CD4-positive, alpha-beta T cell (primary cell): ENCODE measurements around the gene NDE1. TPM values are rescaled to one million over a fixed set of nuclear protein-coding genes. Genes with fewer than 3 reads are reported as not detected.

Experiments used
- ATAC-seq: fragments of 200-7000 bp; cut with Tn5 transposase; one replicate; pipeline ENCODE4 v1.10.0; 2022; ENCODE audit warnings: mild to moderate bottlenecking; ENCODE audit not compliant: poor library complexity
- CTCF ChIA-PET: fragments of 350-600 bp; sonication (Branson Sonifier 250); formaldehyde crosslinking; loops from one replicate; lab custom pipeline; 2021; ENCODE audit warnings: antibody characterized with exemption, inconsistent platforms; lab: Charles Lee
- POLR2A ChIA-PET: fragments of 350-600 bp; sonication (Branson Sonifier 250); formaldehyde crosslinking; loops from one replicate; lab custom pipeline; 2021; ENCODE audit warnings: antibody characterized with exemption, inconsistent platforms; lab: Charles Lee
- DNase-seq, 14 experiments: peaks; one replicate each; pipeline ENCODE4 v3.0.0-alpha.2; 2013 to 2020; ENCODE audit warnings: mixed read lengths in 2 of 14
- H3K27ac ChIP-seq, 2 donors: one replicate each; pipeline versions ENCODE4 v1.5.1 to v1.7.0; 2013; ENCODE audit warnings: low read length in 2 of 2, low read depth in 1 of 2, mild to moderate bottlenecking in 1 of 2
- H3K27me3 ChIP-seq, 2 experiments: 1 replicate in 1 of 2; 2 replicates in 1 of 2; pipeline versions ENCODE4 v1.6.1 to v1.7.0; 2013; ENCODE audit warnings: low read length in 2 of 2, control low read depth in 1 of 2, mild to moderate bottlenecking in 1 of 2, moderate library complexity in 1 of 2; ENCODE audit not compliant: insufficient read depth in 2 of 2, control insufficient read depth in 1 of 2
- H3K36me3 ChIP-seq: one replicate; pipeline ENCODE4 v1.6.1; 2013; ENCODE audit warnings: low read length, control low read depth; ENCODE audit not compliant: insufficient read depth
- H3K4me1 ChIP-seq: one replicate; pipeline ENCODE4 v1.6.1; 2013; ENCODE audit warnings: low read length, control low read depth; ENCODE audit not compliant: insufficient read depth
- H3K4me3 ChIP-seq: one replicate; pipeline ENCODE4 v1.5.1; 2013; ENCODE audit warnings: mild to moderate bottlenecking, low read length, moderate library complexity
- H3K9me3 ChIP-seq, 2 experiments: 1 replicate in 1 of 2; 2 replicates in 1 of 2; pipeline versions ENCODE4 v1.6.1 to v1.7.0; 2013; ENCODE audit warnings: low read length in 2 of 2, mild to moderate bottlenecking in 2 of 2, control low read depth in 1 of 2, moderate library complexity in 1 of 2; ENCODE audit not compliant: control insufficient read depth in 1 of 2, insufficient read depth in 1 of 2
- H3K27ac Mint-ChIP-seq: one replicate; pipeline ENCODE4 v1.8.0; 2020; ENCODE audit warnings: mixed read lengths
- H3K27me3 Mint-ChIP-seq: one replicate; pipeline ENCODE4 v1.8.0; 2021; ENCODE audit warnings: mixed read lengths
- H3K36me3 Mint-ChIP-seq: one replicate; pipeline ENCODE4 v1.8.0; 2021; ENCODE audit warnings: low read depth, mixed read lengths
- H3K4me1 Mint-ChIP-seq: one replicate; pipeline ENCODE4 v1.8.0; 2021; ENCODE audit warnings: low read depth, mixed read lengths
- H3K4me3 Mint-ChIP-seq: one replicate; pipeline ENCODE4 v1.8.0; 2020; ENCODE audit warnings: mild to moderate bottlenecking, mixed read lengths
- H3K9me3 Mint-ChIP-seq: one replicate; pipeline ENCODE4 v1.8.0; 2020; ENCODE audit warnings: mixed read lengths
- CTCF ChIP-seq: fragments of 200-600 bp; IDR thresholded peaks from one replicate; pipeline ENCODE4 v1.8.0; 2022; ENCODE audit warnings: antibody characterized with exemption, mild to moderate bottlenecking
- intact Hi-C, 2 experiments: fragments of 100-400 bp; cut with DNase I in 1 of 2; cut with micrococcal nuclease in 1 of 2; formaldehyde crosslinking; loops; one replicate each; pipeline versions ENCODE4 v1.15.1 to v1.9.0; 2023 to 2025; cut with DNase I, micrococcal nuclease
- total RNA-seq, 174 experiments: library from RNA in 2 of 174; stranded (reverse) in 2 of 174; gene quantifications; one replicate each; pipeline ENCODE4 v1.2.3 and lab custom pipeline; 2021 to 2026

The NDE1 gene
- total RNA-seq, 2 experiments from 2014 or later, result 96.6 to 106 TPM

- DNase-seq (peak in 3 of 14 experiments; percentile 2 to 10 (median 5)), ATAC-seq (no peak)
- Mint-ChIP-seq H3K36me3 (no peaks in the 10 kb centered on the region), H3K9me3 (no peaks in the 10 kb centered on the region), H3K4me3 (no peak overlapping the region), H3K4me1 (no peaks in the 10 kb centered on the region), H3K27ac (no peak overlapping the region), H3K27me3 (peaks cover 33% of the 10 kb centered on the region)
- no peak for TF ChIP-seq CTCF
- Histone ChIP-seq H3K27ac (no peak overlapping the region), H3K36me3 (no peaks in the 10 kb centered on the region), H3K4me1 (peaks cover 10% of the 10 kb centered on the region), H3K4me3 (no peak overlapping the region), H3K27me3 (peaks cover 3% of the 10 kb centered on the region in 2 experiments), H3K9me3 (no peaks in the 10 kb centered on the region)
- CTCF ChIA-PET, result no interaction called here
- intact Hi-C loops, result no loop called here
- POLR2A ChIA-PET, result no interaction called here
Observed at GRCh38 chr16:15757630-15758251, 107.7 kb downstream of the NDE1 start.

- H3K36me3 ChIP-seq, result no peaks in the 10 kb centered on the region
- ChIA-PET CTCF (interaction anchor here (0.7 kb wide), 1 partner anchor 20 kb away, joined by 3 read pairs; no protein-coding TSS in a partner anchor), POLR2A (no interaction called here)
- no peak for DNase-seq
- peaks cover 43% of the 10 kb centered on the region for H3K27me3 Mint-ChIP-seq
- no peak overlapping the region for H3K4me3 Mint-ChIP-seq
- H3K4me1 ChIP-seq, result peaks cover 10% of the 10 kb centered on the region
- H3K4me1 Mint-ChIP-seq, result no peaks in the 10 kb centered on the region
- H3K27me3 ChIP-seq, result peaks cover 7 to 8% of the 10 kb centered on the region in 2 experiments
- no peak overlapping the region for H3K27ac Mint-ChIP-seq
- H3K36me3 Mint-ChIP-seq, result no peaks in the 10 kb centered on the region
- no peak overlapping the region for H3K27ac ChIP-seq
- no peak for ATAC-seq
- no peaks in the 10 kb centered on the region for H3K9me3 ChIP-seq
- no peak for TF ChIP-seq CTCF
- H3K4me3 ChIP-seq, result no peak overlapping the region
- no peaks in the 10 kb centered on the region for H3K9me3 Mint-ChIP-seq
- intact Hi-C loops, result no loop called here
Observed at GRCh38 chr16:15759070-15759469, 109.0 kb downstream of the NDE1 start.

- Mint-ChIP-seq H3K4me3 (no peak overlapping the region), H3K36me3 (no peaks in the 10 kb centered on the region), H3K4me1 (no peaks in the 10 kb centered on the region), H3K27ac (no peak overlapping the region), H3K27me3 (peaks cover 49% of the 10 kb centered on the region), H3K9me3 (no peaks in the 10 kb centered on the region)
- CTCF ChIA-PET, result no interaction called here
- intact Hi-C loops, result loop anchor here in 1 of 2 experiments (10.0 kb wide), 1 partner anchor 435 kb away; no protein-coding TSS in a partner anchor
- no peaks in the 10 kb centered on the region for H3K36me3 ChIP-seq
- H3K9me3 ChIP-seq, result no peaks in the 10 kb centered on the region
- POLR2A ChIA-PET, result no interaction called here
- DNase-seq (no peak), ATAC-seq (no peak)
- TF ChIP-seq CTCF, result no peak
- no peak overlapping the region for H3K4me3 ChIP-seq
- H3K27me3 ChIP-seq, result peaks cover 7 to 8% of the 10 kb centered on the region in 2 experiments
- H3K27ac ChIP-seq, result no peak overlapping the region
- peaks cover 10% of the 10 kb centered on the region for H3K4me1 ChIP-seq
Observed at GRCh38 chr16:15760129-15760528, 110.1 kb downstream of the NDE1 start.
